Esophagus squamous epithelium (tissue), 4 donors: ENCODE measurements around the gene TSEN54.

Source experiments
- CTCF ChIP-seq, 6 experiments: fragments of 450-650 bp in 4 of 6; fragments of 200-600 bp in 2 of 6; sonication (generic) in 2 of 6; IDR thresholded peaks; one replicate each; pipeline ENCODE4 v1.5.1; 2016 to 2019; ENCODE audit warnings: antibody characterized with exemption in 6 of 6, mild to moderate bottlenecking in 4 of 6, moderate library complexity in 4 of 6
- POLR2A ChIP-seq, 4 donors: fragments of 450-650 bp; IDR thresholded peaks; one replicate each; pipeline ENCODE4 v1.6.1; 2017; ENCODE audit warnings: antibody characterized with exemption in 4 of 4, mild to moderate bottlenecking in 4 of 4, moderate library complexity in 3 of 4

GRCh38 chr17:75526555-75527270, 10.4 kb downstream of the TSEN54 start:
- no peak for TF ChIP-seq CTCF (IDR thresholded peaks at IDR 0.05)
- no peak for TF ChIP-seq POLR2A (IDR thresholded peaks at IDR 0.05)
